A549 (cell line): Measurements from ENCODE around the gene SIRPD.

Experiments used
- POLR2A ChIP-seq: IDR thresholded peaks from 2 replicates; pipeline ENCODE4 v1.6.1; 2012; ENCODE audit warnings: mild to moderate bottlenecking, low read length
- TF ChIP-seq, protein P1 (sequence below): fragments of >200 bp; sonication (Bioruptor Twin); formaldehyde crosslinking; IDR thresholded peaks from 3 replicates; pipeline ENCODE4 v1.5.1; 2016
- TF ChIP-seq, protein P2 (sequence below): fragments of 450-650 bp; IDR thresholded peaks from 2 replicates; pipeline ENCODE4 v1.6.1; 2014; ENCODE audit warnings: antibody characterized with exemption

DNA sequence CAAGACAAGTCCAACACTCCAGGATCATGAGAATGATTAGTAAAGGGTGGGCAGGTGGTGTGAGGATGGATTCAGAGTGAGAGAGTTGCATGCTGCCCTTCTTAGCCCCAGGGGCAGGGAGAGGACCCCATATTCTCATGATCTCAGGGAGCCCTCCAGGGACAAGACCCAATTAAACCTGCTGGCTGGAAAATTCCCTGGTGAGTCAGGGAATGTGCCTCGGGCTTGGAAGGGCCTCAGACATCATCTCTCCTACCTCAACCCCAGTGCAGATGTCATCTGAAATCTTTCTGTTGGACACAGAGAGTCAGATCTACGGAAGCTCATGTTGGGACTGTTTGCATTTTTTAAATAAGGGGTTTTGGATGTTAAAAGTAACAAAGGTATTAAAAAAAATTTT, 9.2 kb upstream of the SIRPD start:
- TF ChIP-seq, protein P1, sequence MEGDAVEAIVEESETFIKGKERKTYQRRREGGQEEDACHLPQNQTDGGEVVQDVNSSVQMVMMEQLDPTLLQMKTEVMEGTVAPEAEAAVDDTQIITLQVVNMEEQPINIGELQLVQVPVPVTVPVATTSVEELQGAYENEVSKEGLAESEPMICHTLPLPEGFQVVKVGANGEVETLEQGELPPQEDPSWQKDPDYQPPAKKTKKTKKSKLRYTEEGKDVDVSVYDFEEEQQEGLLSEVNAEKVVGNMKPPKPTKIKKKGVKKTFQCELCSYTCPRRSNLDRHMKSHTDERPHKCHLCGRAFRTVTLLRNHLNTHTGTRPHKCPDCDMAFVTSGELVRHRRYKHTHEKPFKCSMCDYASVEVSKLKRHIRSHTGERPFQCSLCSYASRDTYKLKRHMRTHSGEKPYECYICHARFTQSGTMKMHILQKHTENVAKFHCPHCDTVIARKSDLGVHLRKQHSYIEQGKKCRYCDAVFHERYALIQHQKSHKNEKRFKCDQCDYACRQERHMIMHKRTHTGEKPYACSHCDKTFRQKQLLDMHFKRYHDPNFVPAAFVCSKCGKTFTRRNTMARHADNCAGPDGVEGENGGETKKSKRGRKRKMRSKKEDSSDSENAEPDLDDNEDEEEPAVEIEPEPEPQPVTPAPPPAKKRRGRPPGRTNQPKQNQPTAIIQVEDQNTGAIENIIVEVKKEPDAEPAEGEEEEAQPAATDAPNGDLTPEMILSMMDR, result no peak
- TF ChIP-seq POLR2A, result no peak
- TF ChIP-seq, protein P2, sequence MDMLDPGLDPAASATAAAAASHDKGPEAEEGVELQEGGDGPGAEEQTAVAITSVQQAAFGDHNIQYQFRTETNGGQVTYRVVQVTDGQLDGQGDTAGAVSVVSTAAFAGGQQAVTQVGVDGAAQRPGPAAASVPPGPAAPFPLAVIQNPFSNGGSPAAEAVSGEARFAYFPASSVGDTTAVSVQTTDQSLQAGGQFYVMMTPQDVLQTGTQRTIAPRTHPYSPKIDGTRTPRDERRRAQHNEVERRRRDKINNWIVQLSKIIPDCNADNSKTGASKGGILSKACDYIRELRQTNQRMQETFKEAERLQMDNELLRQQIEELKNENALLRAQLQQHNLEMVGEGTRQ, result no peak
